ENCODE data around the gene SSBP1.

- no peak for TF ChIP-seq POLR2A (IDR thresholded peaks at IDR 0.05; ENCODE audit: low read depth, low read length)
- no peak for TF ChIP-seq POLR2AphosphoS5 (IDR thresholded peaks at IDR 0.05; ENCODE audit: low read depth, low read length)
These were observed 16.8 kb downstream of the SSBP1 start for GRCh38 chr7:141754939-141755338.

All from GM12891 (cell line).